ENCODE results near the gene AFMID.

The AFMID gene

GRCh38 chr17:78210111-78210510 is 22.9 kb downstream of the AFMID start:
- no peak for DNase-seq (ENCODE audit: low read depth in 1 of 2, low spot score in 1 of 2)
- TF ChIP-seq REST (IDR thresholded peaks at IDR 0.05; ENCODE audit: insufficient replicate concordance, low read depth) (no peak), SPI1 (IDR thresholded peaks at IDR 0.05; ENCODE audit: borderline replicate concordance, low read depth) (no peak)
- Histone ChIP-seq H3K4me3 (replicated peaks; ENCODE audit: insufficient read depth, low read length) (no peak overlapping the region), H3K27me3 (ENCODE audit: insufficient read depth, poor library complexity, severe bottlenecking) (no peaks in the 10 kb centered on the region), H3K27ac (replicated peaks) (no peak overlapping the region)

- no peak for DNase-seq (ENCODE audit: low read depth in 1 of 2, low spot score in 1 of 2)
- no peak overlapping the region for H3K4me3 ChIP-seq (replicated peaks; ENCODE audit: insufficient read depth, low read length)
- H3K27me3 ChIP-seq (ENCODE audit: insufficient read depth, poor library complexity, severe bottlenecking) = no peaks in the 10 kb centered on the region
- TF ChIP-seq POLR2AphosphoS5 (IDR thresholded peaks at IDR 0.05; ENCODE audit: low read depth) = no peak
- no peak for TF ChIP-seq REST (IDR thresholded peaks at IDR 0.05; ENCODE audit: insufficient replicate concordance, low read depth)
- no peak for TF ChIP-seq CTCF (IDR thresholded peaks at IDR 0.05; ENCODE audit: insufficient read depth, low read length)
- no peak for TF ChIP-seq GABPA (IDR thresholded peaks at IDR 0.05; ENCODE audit: low read depth)
- no peak for TF ChIP-seq SPI1 (IDR thresholded peaks at IDR 0.05; ENCODE audit: borderline replicate concordance, low read depth)
- no peak overlapping the region for H3K27ac ChIP-seq (replicated peaks)
Observed at GRCh38 chr17:78211032-78211431, 23.9 kb downstream of the AFMID start.

DNA sequence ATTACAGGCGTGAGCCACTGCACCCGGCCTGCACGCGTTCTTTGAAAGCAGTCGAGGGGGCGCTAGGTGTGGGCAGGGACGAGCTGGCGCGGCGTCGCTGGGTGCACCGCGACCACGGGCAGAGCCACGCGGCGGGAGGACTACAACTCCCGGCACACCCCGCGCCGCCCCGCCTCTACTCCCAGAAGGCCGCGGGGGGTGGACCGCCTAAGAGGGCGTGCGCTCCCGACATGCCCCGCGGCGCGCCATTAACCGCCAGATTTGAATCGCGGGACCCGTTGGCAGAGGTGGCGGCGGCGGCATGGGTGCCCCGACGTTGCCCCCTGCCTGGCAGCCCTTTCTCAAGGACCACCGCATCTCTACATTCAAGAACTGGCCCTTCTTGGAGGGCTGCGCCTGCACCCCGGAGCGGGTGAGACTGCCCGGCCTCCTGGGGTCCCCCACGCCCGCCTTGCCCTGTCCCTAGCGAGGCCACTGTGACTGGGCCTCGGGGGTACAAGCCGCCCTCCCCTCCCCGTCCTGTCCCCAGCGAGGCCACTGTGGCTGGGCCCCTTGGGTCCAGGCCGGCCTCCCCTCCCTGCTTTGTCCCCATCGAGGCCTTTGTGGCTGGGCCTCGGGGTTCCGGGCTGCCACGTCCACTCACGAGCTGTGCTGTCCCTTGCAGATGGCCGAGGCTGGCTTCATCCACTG is 27.0 kb downstream of the AFMID start, which contains the start of gene BIRC5:
Gene BIRC5 (plus strand): TSS at position 238 of the 690 bp plus-strand sequence. CDS start 64 bp downstream, at position 302.
- Histone ChIP-seq H3K4me3 (replicated peaks; ENCODE audit: insufficient read depth, low read length) (peak within 1 kb of the TSS; percentile 99), H3K27ac (replicated peaks) (peak within 1 kb of the TSS; percentile 92), H3K27me3 (ENCODE audit: insufficient read depth, poor library complexity, severe bottlenecking) (no peaks in the 10 kb centered on the region)
- peak; percentile 66 to 89 for DNase-seq (ENCODE audit: low read depth in 1 of 2, low spot score in 1 of 2)
- no peak for TF ChIP-seq SPI1 (IDR thresholded peaks at IDR 0.05; ENCODE audit: borderline replicate concordance, low read depth)
- peak; percentile 69; the same call in 1 of the 2 replicates for TF ChIP-seq POLR2AphosphoS5 (IDR thresholded peaks at IDR 0.05; ENCODE audit: low read depth)

DNA sequence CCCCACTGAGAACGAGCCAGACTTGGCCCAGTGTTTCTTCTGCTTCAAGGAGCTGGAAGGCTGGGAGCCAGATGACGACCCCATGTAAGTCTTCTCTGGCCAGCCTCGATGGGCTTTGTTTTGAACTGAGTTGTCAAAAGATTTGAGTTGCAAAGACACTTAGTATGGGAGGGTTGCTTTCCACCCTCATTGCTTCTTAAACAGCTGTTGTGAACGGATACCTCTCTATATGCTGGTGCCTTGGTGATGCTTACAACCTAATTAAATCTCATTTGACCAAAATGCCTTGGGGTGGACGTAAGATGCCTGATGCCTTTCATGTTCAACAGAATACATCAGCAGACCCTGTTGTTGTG is 27.5 kb downstream of the AFMID start:
- peak overlapping the region; percentile 92 for H3K27ac ChIP-seq (replicated peaks)

More for the DNA sequence above, 27.5 kb downstream of the AFMID start:
- Histone ChIP-seq H3K4me3 (replicated peaks; ENCODE audit: insufficient read depth, low read length) (peak overlapping the region; percentile 99), H3K27me3 (ENCODE audit: insufficient read depth, poor library complexity, severe bottlenecking) (no peaks in the 10 kb centered on the region)
- TF ChIP-seq SPI1 (IDR thresholded peaks at IDR 0.05; ENCODE audit: borderline replicate concordance, low read depth) (no peak), CTCF (IDR thresholded peaks at IDR 0.05; ENCODE audit: insufficient read depth, low read length) (no peak)
- no peak for DNase-seq (ENCODE audit: low read depth in 1 of 2, low spot score in 1 of 2)
